Activated CD4-positive, alpha-beta T cell treated with anti-CD3 and anti-CD28 coated beads for 36 hours (primary cell): Measurements from ENCODE around the gene TENM4. TPM values are rescaled to one million over a fixed set of nuclear protein-coding genes. Genes with fewer than 3 reads are reported as not detected.
"Not testable (repeated sequence)": the region's sequence is repeated elsewhere in the genome, so short reads cannot be mapped to it uniquely, and the experiment has no call there.

Source experiments
- ATAC-seq: fragments of 200-7000 bp; cut with Tn5 transposase; one replicate; pipeline ENCODE4 v1.10.0; 2021; ENCODE audit warnings: mild to moderate bottlenecking, moderate library complexity
- CTCF ChIA-PET: fragments of 350-600 bp; sonication (Branson Sonifier 250); formaldehyde crosslinking; loops from one replicate; lab custom pipeline; 2021; ENCODE audit warnings: antibody characterized with exemption; lab: Charles Lee
- POLR2A ChIA-PET: fragments of 350-600 bp; sonication (Branson Sonifier 250); formaldehyde crosslinking; loops from one replicate; lab custom pipeline; 2021; ENCODE audit warnings: antibody characterized with exemption, inconsistent platforms; lab: Charles Lee
- DNase-seq: peaks from one replicate; pipeline ENCODE4 v3.0.0-alpha.2; 2020
- H3K27ac Mint-ChIP-seq: one replicate; pipeline ENCODE4 v1.8.0; 2021; ENCODE audit warnings: mixed read lengths
- H3K27me3 Mint-ChIP-seq: one replicate; pipeline ENCODE4 v1.8.0; 2021; ENCODE audit warnings: mixed read lengths
- H3K36me3 Mint-ChIP-seq: one replicate; pipeline ENCODE4 v1.8.0; 2021; ENCODE audit warnings: low read depth, mixed read lengths
- H3K4me1 Mint-ChIP-seq: one replicate; pipeline ENCODE4 v1.8.0; 2021; ENCODE audit warnings: mixed read lengths
- H3K4me3 Mint-ChIP-seq: one replicate; pipeline ENCODE4 v1.8.0; 2021; ENCODE audit warnings: mild to moderate bottlenecking, moderate library complexity, mixed read lengths
- H3K9me3 Mint-ChIP-seq: one replicate; pipeline ENCODE4 v1.8.0; 2021; ENCODE audit warnings: low read depth, mixed read lengths
- intact Hi-C, 2 experiments: fragments of 100-400 bp; cut with DNase I in 1 of 2; cut with micrococcal nuclease in 1 of 2; formaldehyde crosslinking; loops; one replicate each; pipeline versions ENCODE4 v1.14.2 to v1.15.1; 2022 to 2024; cut with DNase I, micrococcal nuclease
- total RNA-seq, 2 experiments: library from RNA; stranded (reverse); gene quantifications; one replicate each; pipeline ENCODE4 v1.2.3, GENCODE V29; 2021

Gene TENM4
- total RNA-seq, 2 experiments from 2014 or later, result not detected

DNA sequence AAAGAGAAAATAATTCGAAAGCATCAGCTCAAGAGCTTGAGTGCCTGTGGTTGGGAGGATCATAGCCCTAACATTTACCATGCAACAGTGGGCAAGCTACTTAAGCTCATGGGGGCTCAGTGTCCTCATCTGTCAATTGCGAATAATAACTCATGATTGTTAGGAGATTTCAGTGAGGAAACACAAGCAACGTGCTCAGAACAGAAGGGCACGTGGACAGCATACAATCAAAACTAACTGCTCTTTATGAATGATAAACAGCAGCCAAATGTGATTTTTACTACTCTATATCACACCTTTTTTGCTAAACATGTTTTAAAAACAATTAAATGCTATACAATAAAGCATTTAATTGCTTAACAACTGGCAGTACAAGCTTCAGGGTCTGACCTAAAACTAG is 556.1 kb downstream of the TENM4 start:
- H3K27me3 Mint-ChIP-seq, result peaks cover 10% of the 10 kb centered on the region
- H3K27ac Mint-ChIP-seq, result no peak overlapping the region
- ATAC-seq (no peak), DNase-seq (no peak)
- ChIA-PET CTCF (no interaction called here), POLR2A (no interaction called here)
- intact Hi-C loops, result no loop called here
- no peaks in the 10 kb centered on the region for H3K36me3 Mint-ChIP-seq
- no peak overlapping the region for H3K4me3 Mint-ChIP-seq
- no peaks in the 10 kb centered on the region for H3K4me1 Mint-ChIP-seq
- H3K9me3 Mint-ChIP-seq, result no peaks in the 10 kb centered on the region

DNA sequence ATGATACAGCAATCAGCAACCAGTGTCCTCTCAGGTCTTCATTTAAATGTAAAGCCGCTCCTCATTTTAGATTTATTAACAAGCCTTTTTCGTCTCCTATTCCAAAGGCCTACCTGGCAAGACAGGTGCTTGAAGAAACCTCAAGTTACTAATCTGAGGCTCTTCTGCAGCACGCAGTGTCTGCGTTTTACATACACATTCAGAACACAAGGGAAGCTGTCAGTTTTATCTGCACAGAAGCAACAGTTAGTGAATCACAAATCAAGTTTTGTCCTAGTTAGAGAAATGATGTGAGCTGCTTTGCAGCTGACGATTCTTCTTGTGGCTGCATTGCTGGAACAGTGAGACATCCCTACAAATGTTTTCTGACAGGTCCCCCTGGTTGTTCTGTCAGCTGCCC is 557.3 kb downstream of the TENM4 start:
- intact Hi-C loops, result no loop called here
- ChIA-PET POLR2A (no interaction called here), CTCF (no interaction called here)
- Mint-ChIP-seq H3K4me1 (no peaks in the 10 kb centered on the region), H3K27me3 (peaks cover 7% of the 10 kb centered on the region), H3K36me3 (no peaks in the 10 kb centered on the region), H3K9me3 (peaks cover under 1% of the 10 kb centered on the region), H3K27ac (no peak overlapping the region), H3K4me3 (no peak overlapping the region)
- ATAC-seq (no peak), DNase-seq (no peak)

DNA sequence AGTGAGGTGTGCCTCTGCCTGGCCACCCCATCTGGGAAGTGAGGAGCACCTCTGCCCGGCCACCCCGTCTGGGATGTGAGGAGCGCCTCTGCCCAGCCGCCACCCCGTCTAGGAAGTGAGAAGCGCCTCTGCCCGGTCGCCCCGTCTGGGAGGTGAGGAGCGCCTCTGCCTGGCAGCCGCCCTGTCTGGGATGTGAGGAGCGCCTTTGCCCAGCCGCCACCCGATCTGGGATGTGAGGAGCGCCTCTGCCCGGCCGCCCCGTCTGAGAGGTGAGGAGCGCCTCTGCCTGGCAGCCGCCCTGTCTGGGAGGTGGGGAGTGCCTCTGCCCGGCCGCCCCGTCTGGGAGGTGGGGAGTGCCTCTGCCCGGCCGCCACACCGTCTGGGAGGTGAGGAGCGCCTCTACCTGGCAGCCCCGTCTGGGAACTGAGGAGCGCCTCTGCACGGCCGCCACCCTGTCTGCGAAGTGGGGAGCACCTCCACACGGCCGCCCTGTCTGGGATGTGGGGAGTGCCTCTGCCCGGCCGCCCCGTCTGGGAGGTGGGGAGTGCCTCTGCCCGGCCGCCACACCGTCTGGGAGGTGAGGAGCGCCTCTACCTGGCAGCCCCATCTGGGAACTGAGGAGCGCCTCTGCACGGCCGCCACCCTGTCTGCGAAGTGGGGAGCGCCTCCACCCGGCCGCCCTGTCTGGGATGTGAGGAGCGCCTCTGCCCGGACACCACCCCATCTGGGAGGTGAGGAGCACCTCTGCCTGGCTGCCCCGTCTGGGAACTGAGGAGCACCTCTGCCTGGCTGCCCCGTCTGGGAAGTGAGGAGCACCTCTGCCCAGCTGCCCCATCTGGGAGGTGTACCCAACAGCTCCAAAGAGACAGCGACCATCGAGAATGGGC is 561.5 kb downstream of the TENM4 start:
- ATAC-seq, DNase-seq, H3K27me3 Mint-ChIP-seq, H3K4me1 Mint-ChIP-seq, H3K9me3 Mint-ChIP-seq, intact Hi-C loops, H3K4me3 Mint-ChIP-seq, POLR2A ChIA-PET, CTCF ChIA-PET, H3K27ac Mint-ChIP-seq, H3K36me3 Mint-ChIP-seq: not testable (repeated sequence)

DNA sequence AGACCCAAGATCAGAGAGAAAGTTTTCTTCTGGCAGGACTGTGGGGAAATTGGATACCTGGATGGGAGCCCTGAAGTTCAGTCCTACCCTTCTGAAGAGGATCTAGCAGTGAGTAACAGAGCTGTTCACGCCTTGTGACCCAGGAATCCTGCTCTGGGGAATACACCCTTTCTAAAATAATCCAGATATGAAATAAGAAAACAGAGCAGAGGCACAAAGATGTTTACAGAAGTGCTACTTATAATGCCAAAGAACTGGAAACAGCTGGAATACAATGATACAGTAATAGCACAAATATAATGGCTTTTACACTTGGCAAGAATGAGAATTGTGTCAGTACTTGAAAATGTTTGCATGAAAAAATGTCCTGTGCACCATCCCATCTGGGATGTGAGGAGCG is 562.2 kb downstream of the TENM4 start:
- Mint-ChIP-seq H3K4me1 (no peaks in the 10 kb centered on the region), H3K27ac (no peak overlapping the region), H3K36me3 (no peaks in the 10 kb centered on the region), H3K27me3 (peaks cover 4% of the 10 kb centered on the region), H3K9me3 (peaks cover 6% of the 10 kb centered on the region), H3K4me3 (no peak overlapping the region)
- ChIA-PET CTCF (no interaction called here), POLR2A (no interaction called here)
- DNase-seq, result no peak
- intact Hi-C loops, result no loop called here
- ATAC-seq, result no peak

DNA sequence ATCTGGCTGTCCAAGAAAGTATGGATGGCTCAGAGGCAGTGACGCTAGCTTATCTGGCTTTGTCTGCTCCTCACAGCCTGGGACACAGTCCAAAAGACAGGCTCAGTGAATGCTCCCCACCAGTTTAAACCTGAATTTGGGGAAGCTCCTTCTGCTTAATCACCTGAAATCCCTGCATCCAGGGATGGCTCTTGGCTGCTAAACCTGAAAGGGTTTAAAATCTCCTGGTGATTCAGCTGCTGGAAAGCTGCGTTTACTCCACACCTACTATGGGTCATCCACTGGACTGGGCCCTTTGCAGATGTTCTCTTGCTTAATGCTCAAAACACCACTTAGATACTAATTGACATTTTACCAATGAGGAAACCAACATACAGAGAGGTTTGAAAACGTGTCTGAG is 564.2 kb downstream of the TENM4 start:
- peaks cover 6% of the 10 kb centered on the region for H3K9me3 Mint-ChIP-seq
- H3K4me3 Mint-ChIP-seq, result no peak overlapping the region
- ATAC-seq (no peak), DNase-seq (no peak)
- H3K4me1 Mint-ChIP-seq, result no peaks in the 10 kb centered on the region
- intact Hi-C loops, result no loop called here
- CTCF ChIA-PET, result no interaction called here
- H3K27me3 Mint-ChIP-seq, result peaks cover 4% of the 10 kb centered on the region
- POLR2A ChIA-PET, result no interaction called here
- no peak overlapping the region for H3K27ac Mint-ChIP-seq
- no peaks in the 10 kb centered on the region for H3K36me3 Mint-ChIP-seq

DNA sequence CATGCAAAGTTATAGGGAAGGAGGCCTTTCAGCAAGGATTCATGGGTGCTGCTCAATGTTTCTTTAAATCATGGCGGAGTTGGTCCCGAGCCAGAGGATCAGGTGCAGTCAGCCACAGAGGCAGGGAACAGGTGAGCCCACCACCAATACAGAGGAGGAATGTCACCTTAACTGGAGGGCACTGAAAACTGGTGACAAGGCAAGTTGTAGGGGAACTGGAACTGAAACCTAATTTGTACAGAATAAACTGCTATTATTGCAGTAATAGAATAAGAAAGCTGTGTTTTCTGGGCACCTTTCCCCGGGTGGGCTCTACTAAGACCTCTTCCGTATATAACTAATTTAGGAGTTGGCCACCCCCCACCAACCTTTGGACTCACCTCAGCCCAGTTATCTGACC is 570.2 kb downstream of the TENM4 start:
- POLR2A ChIA-PET, result no interaction called here
- Mint-ChIP-seq H3K9me3 (no peaks in the 10 kb centered on the region), H3K4me1 (no peaks in the 10 kb centered on the region), H3K27me3 (peaks cover 12% of the 10 kb centered on the region), H3K36me3 (no peaks in the 10 kb centered on the region), H3K27ac (no peak overlapping the region), H3K4me3 (no peak overlapping the region)
- no peak for ATAC-seq
- no peak for DNase-seq
- CTCF ChIA-PET, result no interaction called here
- intact Hi-C loops, result no loop called here

DNA sequence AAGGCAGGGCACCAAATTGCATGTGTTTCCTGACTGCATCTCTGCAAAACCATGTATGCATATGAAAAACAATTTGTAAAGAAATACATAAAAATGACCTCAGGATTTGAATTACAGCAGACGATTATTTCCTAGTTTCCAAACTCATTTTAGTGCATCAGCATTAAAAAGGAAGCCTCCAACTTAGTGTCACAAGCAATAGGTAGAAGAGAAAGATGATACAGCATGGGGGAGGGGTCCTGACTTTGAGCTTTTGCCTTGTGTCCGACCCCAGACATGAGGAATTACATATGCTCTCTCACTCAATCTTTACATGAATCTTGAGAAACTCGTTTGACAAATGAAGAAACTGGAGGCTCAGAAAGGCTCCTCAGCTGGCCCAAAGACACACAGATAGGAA is 571.5 kb downstream of the TENM4 start:
- H3K36me3 Mint-ChIP-seq, result no peaks in the 10 kb centered on the region
- ATAC-seq, result no peak
- intact Hi-C loops, result no loop called here
- no peaks in the 10 kb centered on the region for H3K4me1 Mint-ChIP-seq
- ChIA-PET CTCF (no interaction called here), POLR2A (no interaction called here)
- DNase-seq, result no peak
- peaks cover 12% of the 10 kb centered on the region for H3K27me3 Mint-ChIP-seq
- H3K9me3 Mint-ChIP-seq, result no peaks in the 10 kb centered on the region
- H3K27ac Mint-ChIP-seq, result no peak overlapping the region
- H3K4me3 Mint-ChIP-seq, result no peak overlapping the region

DNA sequence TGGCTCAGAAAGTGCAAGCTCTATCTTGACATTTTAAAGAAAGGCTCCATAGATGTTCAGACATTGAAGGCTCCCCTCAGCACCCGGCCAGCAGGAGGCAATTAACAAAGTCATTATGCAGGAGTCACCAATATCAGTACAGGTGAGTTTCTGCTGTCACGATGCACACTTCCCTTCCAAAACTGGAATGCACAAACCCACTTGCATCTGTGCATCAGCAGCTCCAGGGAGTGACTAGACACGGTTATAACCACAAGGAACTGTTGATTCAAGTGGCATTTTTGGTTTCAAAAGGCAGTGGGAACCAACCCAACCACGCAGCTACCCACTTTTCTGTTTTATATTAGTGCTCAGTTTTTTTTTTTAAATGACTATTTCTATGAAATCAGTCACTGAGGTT is 572.3 kb downstream of the TENM4 start:
- no peaks in the 10 kb centered on the region for H3K4me1 Mint-ChIP-seq
- no peaks in the 10 kb centered on the region for H3K9me3 Mint-ChIP-seq
- H3K36me3 Mint-ChIP-seq, result no peaks in the 10 kb centered on the region
- no peak for ATAC-seq
- no peak overlapping the region for H3K27ac Mint-ChIP-seq
- DNase-seq, result no peak
- H3K4me3 Mint-ChIP-seq, result no peak overlapping the region
- intact Hi-C loops, result no loop called here
- ChIA-PET POLR2A (interaction anchor here (0.6 kb wide), 1 partner anchor 216 kb away, joined by 3 read pairs; no protein-coding TSS in a partner anchor), CTCF (no interaction called here)
- peaks cover 8% of the 10 kb centered on the region for H3K27me3 Mint-ChIP-seq

DNA sequence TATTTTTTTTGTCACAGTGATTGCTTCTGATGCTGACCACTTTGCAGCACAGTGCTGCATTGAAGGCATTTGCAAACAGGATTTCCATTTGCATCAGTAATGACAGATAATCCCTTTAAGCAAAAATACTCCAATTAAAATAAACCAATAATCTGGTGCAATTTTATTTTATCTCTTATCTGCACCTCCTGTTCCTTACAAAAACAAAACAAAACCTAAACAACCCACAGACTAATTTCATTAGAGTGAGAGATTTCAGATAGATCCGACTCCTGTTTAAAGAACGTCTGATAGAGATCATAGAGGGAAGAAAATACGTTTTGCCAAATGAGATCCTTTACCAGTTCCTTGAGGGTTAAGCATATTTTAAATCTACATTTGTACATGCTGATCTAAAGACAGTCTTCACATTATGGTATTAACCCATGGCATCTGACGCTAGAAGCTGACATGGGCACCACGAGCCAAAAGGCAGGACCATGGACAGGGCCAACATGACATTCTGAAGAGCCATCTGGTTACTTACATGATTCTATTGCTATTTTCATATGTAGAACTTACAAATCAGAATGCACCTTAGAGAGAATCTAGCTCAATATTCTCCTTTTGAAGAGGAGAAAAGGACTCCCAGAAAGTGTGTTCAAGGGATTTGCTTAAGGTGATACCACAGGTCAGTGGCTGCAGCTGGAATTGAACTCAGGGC is 580.0 kb downstream of the TENM4 start:
- Mint-ChIP-seq H3K36me3 (no peaks in the 10 kb centered on the region), H3K4me3 (no peak overlapping the region), H3K27me3 (peaks cover 7% of the 10 kb centered on the region), H3K9me3 (no peaks in the 10 kb centered on the region), H3K4me1 (no peaks in the 10 kb centered on the region), H3K27ac (no peak overlapping the region)
- intact Hi-C loops, result no loop called here
- DNase-seq (peak; percentile 10), ATAC-seq (no peak)
- CTCF ChIA-PET, result no interaction called here
- POLR2A ChIA-PET, result no interaction called here

DNA sequence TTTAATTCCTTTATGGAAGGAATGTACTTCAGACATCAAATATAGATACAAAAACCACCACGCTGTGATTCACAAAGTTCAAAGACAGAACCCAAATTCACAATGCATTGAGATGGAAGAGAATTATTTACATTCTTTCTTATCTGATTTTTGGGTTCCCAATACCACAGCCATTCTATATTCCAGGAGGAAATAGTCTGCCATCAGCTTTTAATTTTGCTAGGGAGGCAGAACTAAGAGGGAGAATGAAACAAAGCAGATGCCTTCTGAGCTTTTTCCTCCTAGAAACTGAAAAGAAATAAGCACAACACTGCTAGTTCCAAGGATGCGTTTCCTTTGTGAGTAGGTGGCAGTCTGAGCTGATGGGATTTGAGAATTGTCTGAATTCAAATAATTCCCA is 583.1 kb downstream of the TENM4 start:
- intact Hi-C loops, result no loop called here
- ChIA-PET POLR2A (no interaction called here), CTCF (no interaction called here)
- peaks cover 7% of the 10 kb centered on the region for H3K27me3 Mint-ChIP-seq
- no peaks in the 10 kb centered on the region for H3K9me3 Mint-ChIP-seq
- no peaks in the 10 kb centered on the region for H3K4me1 Mint-ChIP-seq
- no peak overlapping the region for H3K4me3 Mint-ChIP-seq
- DNase-seq (no peak), ATAC-seq (no peak)
- no peak overlapping the region for H3K27ac Mint-ChIP-seq
- H3K36me3 Mint-ChIP-seq, result no peaks in the 10 kb centered on the region

DNA sequence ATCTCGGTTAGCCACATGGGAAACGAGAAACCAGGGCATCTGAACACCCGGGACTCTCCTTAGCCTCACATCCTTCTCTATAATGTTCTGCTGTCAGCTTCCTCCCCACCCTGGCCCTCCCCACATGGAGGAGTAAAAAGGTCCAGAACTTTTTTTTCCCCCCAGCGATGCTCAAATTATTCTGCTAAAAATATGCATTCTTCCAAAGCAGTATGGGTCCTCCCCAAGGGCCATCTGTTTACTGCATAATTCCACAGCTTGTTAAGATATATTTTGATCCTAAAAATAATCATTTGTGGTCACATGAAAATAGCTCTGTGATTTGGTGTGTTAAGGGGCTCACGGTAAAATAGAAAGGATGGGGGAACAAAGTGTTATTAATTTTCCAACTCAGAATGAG is 584.6 kb downstream of the TENM4 start:
- H3K4me3 Mint-ChIP-seq, result no peak overlapping the region
- CTCF ChIA-PET, result no interaction called here

DNA sequence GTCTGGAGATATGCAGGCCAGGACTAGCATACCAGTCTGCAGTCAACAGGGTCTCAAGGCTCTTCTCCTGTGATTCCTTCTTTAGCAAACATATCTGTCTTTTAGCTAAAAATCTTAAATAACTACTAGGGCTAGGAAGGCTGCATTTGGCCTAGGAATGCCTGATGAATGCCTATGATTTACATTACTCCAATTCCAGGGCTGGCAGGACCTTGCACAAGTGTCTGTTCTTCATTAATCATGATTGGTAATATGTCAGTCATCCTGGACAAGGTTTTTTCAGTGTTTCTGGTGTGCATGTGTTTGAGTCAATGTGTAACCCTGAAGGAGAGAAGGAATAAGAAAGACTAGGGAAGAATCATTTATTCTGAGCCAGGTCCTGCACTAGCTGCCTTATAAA is 585.7 kb downstream of the TENM4 start:
- CTCF ChIA-PET, result no interaction called here
- peaks cover 7% of the 10 kb centered on the region for H3K27me3 Mint-ChIP-seq
- intact Hi-C loops, result no loop called here
- H3K4me1 Mint-ChIP-seq, result no peaks in the 10 kb centered on the region
- no peak for DNase-seq
- H3K27ac Mint-ChIP-seq, result no peak overlapping the region
- POLR2A ChIA-PET, result no interaction called here
- no peaks in the 10 kb centered on the region for H3K36me3 Mint-ChIP-seq
- ATAC-seq, result no peak
- no peaks in the 10 kb centered on the region for H3K9me3 Mint-ChIP-seq
- H3K4me3 Mint-ChIP-seq, result no peak overlapping the region

More for the DNA sequence above, 584.6 kb downstream of the TENM4 start:
- H3K36me3 Mint-ChIP-seq, result no peaks in the 10 kb centered on the region
- intact Hi-C loops, result no loop called here
- H3K27ac Mint-ChIP-seq, result no peak overlapping the region
- POLR2A ChIA-PET, result no interaction called here
- DNase-seq, result no peak
- no peaks in the 10 kb centered on the region for H3K4me1 Mint-ChIP-seq
- no peak for ATAC-seq
- peaks cover 7% of the 10 kb centered on the region for H3K27me3 Mint-ChIP-seq
- H3K9me3 Mint-ChIP-seq, result no peaks in the 10 kb centered on the region
